A172 (cell line): ENCODE measurements around the gene MCTS1. TPM values are rescaled to one million over a fixed set of nuclear protein-coding genes. Genes with fewer than 3 reads are reported as not detected.
"Not testable (repeated sequence)": the region's sequence is repeated elsewhere in the genome, so short reads cannot be mapped to it uniquely, and the experiment has no call there.

Experiments used
- DNase-seq: peaks from one replicate; pipeline ENCODE4 v3.0.0-alpha.2; 2015; ENCODE audit warnings: low spot score
- total RNA-seq: library from RNA; depleted of rRNA; stranded (reverse); fragments of >200 nt; shearing (Covaris generic); gene quantifications from 2 replicates; pipeline ENCODE4 v1.2.3, GENCODE V29; 2014; rRNA removed

The MCTS1 gene
- total RNA-seq, result 49.5 and 61.9 TPM in 2 replicates

- DNase-seq, result peak; percentile 82
Measured at GRCh38 chrX:120603707-120604360, at the start of gene MCTS1. Gene MCTS1 (plus strand): TSS chrX:120604101. CDS start chrX:120604237, 136 bp downstream.

- no peak for DNase-seq
Measured at GRCh38 chrX:120556251-120556650, 47.6 kb upstream of the MCTS1 start.

- no peak for DNase-seq
Measured at GRCh38 chrX:120559804-120560203, 44.1 kb upstream of the MCTS1 start.

GRCh38 chrX:120560405-120560841, 43.5 kb upstream of the MCTS1 start:
- peak; percentile 19 for DNase-seq

- DNase-seq, result peak; percentile 80
Measured at GRCh38 chrX:120560842-120561633, 42.9 kb upstream of the MCTS1 start, which contains the start of gene CUL4B. Gene CUL4B (minus strand): TSS chrX:120560962. CDS start chrX:120560638, 324 bp downstream.

GRCh38 chrX:120561634-120562568, 42.0 kb upstream of the MCTS1 start:
- no peak for DNase-seq

GRCh38 chrX:120562569-120562926, 41.4 kb upstream of the MCTS1 start:
- no peak for DNase-seq

- no peak for DNase-seq
Measured at GRCh38 chrX:120564925-120565324, 39.0 kb upstream of the MCTS1 start.

- DNase-seq, result no peak
Measured at GRCh38 chrX:120566817-120567216, 37.1 kb upstream of the MCTS1 start.

- no peak for DNase-seq
Measured at GRCh38 chrX:120568035-120568434, 35.9 kb upstream of the MCTS1 start.

- DNase-seq, result no peak
Measured at GRCh38 chrX:120568609-120569008, 35.3 kb upstream of the MCTS1 start.

GRCh38 chrX:120570011-120570600, 33.8 kb upstream of the MCTS1 start:
- no peak for DNase-seq

GRCh38 chrX:120573806-120574205, 30.1 kb upstream of the MCTS1 start:
- DNase-seq, result not testable (repeated sequence)

GRCh38 chrX:120575379-120576114, 28.4 kb upstream of the MCTS1 start:
- DNase-seq, result no peak

- DNase-seq, result no peak
Measured at GRCh38 chrX:120585702-120586101, 18.2 kb upstream of the MCTS1 start.

GRCh38 chrX:120604361-120604782, 471 bp downstream of the MCTS1 start:
- DNase-seq, result no peak

- no peak for DNase-seq
Measured at GRCh38 chrX:120612086-120612485, 8.2 kb downstream of the MCTS1 start.

- DNase-seq, result no peak
Measured at GRCh38 chrX:120614816-120615215, 10.9 kb downstream of the MCTS1 start.

GRCh38 chrX:120617996-120618630, 14.2 kb downstream of the MCTS1 start:
- DNase-seq, result no peak

GRCh38 chrX:120625371-120625770, 21.5 kb downstream of the MCTS1 start:
- no peak for DNase-seq
